K562 (cell line): ENCODE data around the gene IL17RC. TPM values are rescaled to one million over a fixed set of nuclear protein-coding genes. Genes with fewer than 3 reads are reported as not detected.

Experiments used
- CBFB ChIP-seq: sonication (generic); formaldehyde crosslinking; IDR thresholded peaks from 2 replicates; pipeline ENCODE4 v1.4.0; 2020; ENCODE audit warnings: mild to moderate bottlenecking, missing genetic modification reagents
- CHCHD3 ChIP-seq: fragments of 250-450 bp; sonication (Bioruptor Pico); IDR thresholded peaks from 2 replicates; pipeline ENCODE4 v2.1.2; 2022; ENCODE audit warnings: mild to moderate bottlenecking
- CREB3L1 ChIP-seq: fragments of 450-650 bp; IDR thresholded peaks from 2 replicates; pipeline ENCODE4 v1.6.1; 2014; ENCODE audit warnings: low read depth, mild to moderate bottlenecking, moderate library complexity, borderline replicate concordance
- DPF2 ChIP-seq: fragments of 450-650 bp; IDR thresholded peaks from 2 replicates; pipeline ENCODE4 v1.6.1; 2016
- ETV1 ChIP-seq: fragments of 450-650 bp; conservative IDR thresholded peaks from 2 replicates; pipeline ENCODE4 v1.6.1; 2016; ENCODE audit warnings: missing genetic modification characterization, control low read depth, low read depth, missing compliant biosample characterization
- FUS ChIP-seq: fragments of 200-400 bp; formaldehyde crosslinking; optimal IDR thresholded peaks from 2 replicates; pipeline ENCODE3; 2017; ENCODE audit warnings: low read depth, low read length
- HEY1 ChIP-seq: fragments of 250-450 bp; sonication (Bioruptor Pico); IDR thresholded peaks from 2 replicates; pipeline ENCODE4 v1.5.0; 2020; ENCODE audit warnings: mild to moderate bottlenecking, moderate library complexity, borderline replicate concordance
- IFI16 ChIP-seq: fragments of 250-450 bp; sonication (Bioruptor Pico); IDR thresholded peaks from 2 replicates; pipeline ENCODE4 v2.1.2; 2022; ENCODE audit warnings: mild to moderate bottlenecking, inconsistent platforms
- MCM5 ChIP-seq: fragments of 450-650 bp; IDR thresholded peaks from 2 replicates; pipeline ENCODE4 v1.6.1; 2016; ENCODE audit warnings: low read depth
- MTA2 ChIP-seq: fragments of 450-650 bp; IDR thresholded peaks from 2 replicates; pipeline ENCODE4 v1.6.1; 2016; ENCODE audit warnings: low read depth
- NFIC ChIP-seq: fragments of 450-650 bp; IDR thresholded peaks from 2 replicates; pipeline ENCODE4 v1.6.1; 2017; ENCODE audit warnings: mild to moderate bottlenecking, inconsistent platforms
- PCBP1 ChIP-seq: fragments of 200-400 bp; formaldehyde crosslinking; IDR thresholded peaks from 2 replicates; pipeline ENCODE4 v1.6.1; 2018; ENCODE audit warnings: mild to moderate bottlenecking, low read depth, low read length; ENCODE audit not compliant: poor library complexity, severe bottlenecking
- SMAD3 ChIP-seq: fragments of 450-650 bp; formaldehyde crosslinking; conservative IDR thresholded peaks from 2 replicates; pipeline ENCODE4 v1.4.0; 2020; ENCODE audit warnings: mild to moderate bottlenecking
- STAG1 ChIP-seq: sonication (generic); formaldehyde crosslinking; IDR thresholded peaks from 2 replicates; pipeline ENCODE4 v1.5.0; 2020; ENCODE audit warnings: missing genetic modification reagents, borderline replicate concordance
- TSC22D4 ChIP-seq: fragments of 450-650 bp; IDR thresholded peaks from 2 replicates; pipeline ENCODE4 v1.6.1; 2016; ENCODE audit warnings: missing genetic modification characterization, missing biosample characterization, control low read depth
- VEZF1 ChIP-seq: fragments of 200-800 bp; sonication (Bioruptor generic); IDR thresholded peaks from 2 replicates; pipeline ENCODE4 v1.6.1; 2017; ENCODE audit warnings: missing genetic modification characterization, missing compliant biosample characterization
- ZNF124 ChIP-seq: sonication (generic); formaldehyde crosslinking; IDR thresholded peaks from 2 replicates; pipeline ENCODE4 v1.8.1; 2022; ENCODE audit warnings: missing genetic modification reagents
- ZNF696 ChIP-seq: fragments of 250-450 bp; sonication (Bioruptor Pico); conservative IDR thresholded peaks from 2 replicates; pipeline ENCODE4 v1.4.0; 2020; ENCODE audit warnings: mild to moderate bottlenecking, moderate library complexity
- polyA plus RNA-seq, 8 experiments: library from polyadenylated mRNA; depleted of rRNA in 4 of 8; stranded (reverse) in 5 of 8; unstranded in 3 of 8; fragments of >200 nt; fragmentation: Nextera tagmentation in 2 of 8; fragmentation: Illumina TruSeq in 1 of 8; extraction: Ambion mirVana in 2 of 8; extraction: Trizol in 1 of 8; gene quantifications; 2 replicates each; pipeline versions ENCODE4 v1.2.1 to v1.2.3, GENCODE V29; 2011 to 2014; ENCODE audit warnings: inconsistent platforms in 1 of 8, missing spikeins in 1 of 8
- total RNA-seq, 7 experiments: library from RNA; depleted of rRNA in 6 of 7; stranded (reverse); fragments of >200 nt in 6 of 7; fragmentation: Illumina TruSeq in 2 of 7; extraction: Trizol in 2 of 7; gene quantifications; 2 replicates each; pipeline versions ENCODE4 v1.2.1 to v1.2.3, GENCODE V29; 2011 to 2021; ENCODE audit warnings: low replicate concordance in 1 of 7
- TF ChIP-seq, protein P1 (sequence below): sonication (generic); formaldehyde crosslinking; IDR thresholded peaks from 2 replicates; pipeline ENCODE4 v1.8.1; 2023; ENCODE audit warnings: mild to moderate bottlenecking, missing genetic modification reagents
- TF ChIP-seq, protein P2 (sequence below): IDR thresholded peaks from 3 replicates; pipeline ENCODE4 v1.6.1; 2011; ENCODE audit warnings: borderline replicate concordance, mild to moderate bottlenecking, moderate library complexity; ENCODE audit not compliant: insufficient read length; ENCODE audit errors: extremely low read depth

The IL17RC gene
- total and polyA plus RNA-seq, 9 of the 15 experiments (the other 6 are each of a cell fraction or from before 2014, with no cell fraction given): 0.15 to 11.4 (median 7.1) TPM; not detected in 1

DNA sequence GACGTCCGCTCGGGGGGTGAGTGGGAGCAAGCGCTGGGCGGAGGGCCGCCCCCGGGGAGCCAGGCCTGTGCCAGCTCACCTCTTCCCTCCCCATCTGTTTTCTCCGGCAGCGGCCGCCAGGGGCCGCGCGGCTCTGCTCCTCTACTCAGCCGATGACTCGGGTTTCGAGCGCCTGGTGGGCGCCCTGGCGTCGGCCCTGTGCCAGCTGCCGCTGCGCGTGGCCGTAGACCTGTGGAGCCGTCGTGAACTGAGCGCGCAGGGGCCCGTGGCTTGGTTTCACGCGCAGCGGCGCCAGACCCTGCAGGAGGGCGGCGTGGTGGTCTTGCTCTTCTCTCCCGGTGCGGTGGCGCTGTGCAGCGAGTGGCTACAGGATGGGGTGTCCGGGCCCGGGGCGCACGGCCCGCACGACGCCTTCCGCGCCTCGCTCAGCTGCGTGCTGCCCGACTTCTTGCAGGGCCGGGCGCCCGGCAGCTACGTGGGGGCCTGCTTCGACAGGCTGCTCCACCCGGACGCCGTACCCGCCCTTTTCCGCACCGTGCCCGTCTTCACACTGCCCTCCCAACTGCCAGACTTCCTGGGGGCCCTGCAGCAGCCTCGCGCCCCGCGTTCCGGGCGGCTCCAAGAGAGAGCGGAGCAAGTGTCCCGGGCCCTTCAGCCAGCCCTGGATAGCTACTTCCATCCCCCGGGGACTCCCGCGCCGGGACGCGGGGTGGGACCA, 16.1 kb downstream of the IL17RC start (continued):
- TF ChIP-seq TSC22D4 (tag): no peak
- 0 out of 2 replicates have a peak, but pooled peaks have one; percentile 41 for TF ChIP-seq SMAD3 (CRISPR knock-in tag)
- no peak for TF ChIP-seq HEY1 (CRISPR knock-in tag)
- TF ChIP-seq CHCHD3 (CRISPR knock-in tag): no peak
- TF ChIP-seq STAG1 (CRISPR knock-in tag): peak; percentile 76
- peak; percentile 66; the same call in 1 of the 2 replicates for TF ChIP-seq CBFB (CRISPR knock-in tag)
- no peak for TF ChIP-seq MCM5
- TF ChIP-seq, protein P1, sequence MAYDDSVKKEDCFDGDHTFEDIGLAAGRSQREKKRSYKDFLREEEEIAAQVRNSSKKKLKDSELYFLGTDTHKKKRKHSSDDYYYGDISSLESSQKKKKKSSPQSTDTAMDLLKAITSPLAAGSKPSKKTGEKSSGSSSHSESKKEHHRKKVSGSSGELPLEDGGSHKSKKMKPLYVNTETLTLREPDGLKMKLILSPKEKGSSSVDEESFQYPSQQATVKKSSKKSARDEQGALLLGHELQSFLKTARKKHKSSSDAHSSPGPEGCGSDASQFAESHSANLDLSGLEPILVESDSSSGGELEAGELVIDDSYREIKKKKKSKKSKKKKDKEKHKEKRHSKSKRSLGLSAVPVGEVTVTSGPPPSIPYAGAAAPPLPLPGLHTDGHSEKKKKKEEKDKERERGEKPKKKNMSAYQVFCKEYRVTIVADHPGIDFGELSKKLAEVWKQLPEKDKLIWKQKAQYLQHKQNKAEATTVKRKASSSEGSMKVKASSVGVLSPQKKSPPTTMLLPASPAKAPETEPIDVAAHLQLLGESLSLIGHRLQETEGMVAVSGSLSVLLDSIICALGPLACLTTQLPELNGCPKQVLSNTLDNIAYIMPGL (CRISPR knock-in tag): peak; percentile 67; the same call in 1 of the 2 replicates
- TF ChIP-seq PCBP1: peak; percentile 38
- TF ChIP-seq, protein P2, sequence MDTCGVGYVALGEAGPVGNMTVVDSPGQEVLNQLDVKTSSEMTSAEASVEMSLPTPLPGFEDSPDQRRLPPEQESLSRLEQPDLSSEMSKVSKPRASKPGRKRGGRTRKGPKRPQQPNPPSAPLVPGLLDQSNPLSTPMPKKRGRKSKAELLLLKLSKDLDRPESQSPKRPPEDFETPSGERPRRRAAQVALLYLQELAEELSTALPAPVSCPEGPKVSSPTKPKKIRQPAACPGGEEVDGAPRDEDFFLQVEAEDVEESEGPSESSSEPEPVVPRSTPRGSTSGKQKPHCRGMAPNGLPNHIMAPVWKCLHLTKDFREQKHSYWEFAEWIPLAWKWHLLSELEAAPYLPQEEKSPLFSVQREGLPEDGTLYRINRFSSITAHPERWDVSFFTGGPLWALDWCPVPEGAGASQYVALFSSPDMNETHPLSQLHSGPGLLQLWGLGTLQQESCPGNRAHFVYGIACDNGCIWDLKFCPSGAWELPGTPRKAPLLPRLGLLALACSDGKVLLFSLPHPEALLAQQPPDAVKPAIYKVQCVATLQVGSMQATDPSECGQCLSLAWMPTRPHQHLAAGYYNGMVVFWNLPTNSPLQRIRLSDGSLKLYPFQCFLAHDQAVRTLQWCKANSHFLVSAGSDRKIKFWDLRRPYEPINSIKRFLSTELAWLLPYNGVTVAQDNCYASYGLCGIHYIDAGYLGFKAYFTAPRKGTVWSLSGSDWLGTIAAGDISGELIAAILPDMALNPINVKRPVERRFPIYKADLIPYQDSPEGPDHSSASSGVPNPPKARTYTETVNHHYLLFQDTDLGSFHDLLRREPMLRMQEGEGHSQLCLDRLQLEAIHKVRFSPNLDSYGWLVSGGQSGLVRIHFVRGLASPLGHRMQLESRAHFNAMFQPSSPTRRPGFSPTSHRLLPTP: no peak
- 0 out of 2 replicates have a peak, but pooled peaks have one; percentile 13 for TF ChIP-seq ETV1 (tag)
- no peak for TF ChIP-seq DPF2
- peak; percentile 96 for TF ChIP-seq NFIC
- no peak for TF ChIP-seq ZNF696
- 0 out of 2 replicates have a peak, but pooled peaks have one; percentile 26 for TF ChIP-seq MTA2
- peak; percentile 32 for TF ChIP-seq FUS
- peak; percentile 90; the same call in 1 of the 2 replicates for TF ChIP-seq CREB3L1
- no peak for TF ChIP-seq ZNF124
- no peak for TF ChIP-seq IFI16 (CRISPR knock-in tag)
- TF ChIP-seq VEZF1 (CRISPR knock-in tag): 0 out of 2 replicates have a peak, but pooled peaks have one; percentile 18
